WERI-Rb-1 (cell line): Measurements from ENCODE around the gene EHF.

Source experiments
- DNase-seq: peaks from one replicate; pipeline ENCODE4 v3.0.0-alpha.2; 2020
- H3K27ac ChIP-seq: fragments of 250-450 bp; sonication (Bioruptor Pico); 2 replicates; pipeline ENCODE4 v1.5.1; 2020; ENCODE audit warnings: mild to moderate bottlenecking, moderate library complexity
- H3K27me3 ChIP-seq: fragments of 250-450 bp; sonication (Bioruptor Pico); 2 replicates; pipeline ENCODE4 v1.5.1; 2021; ENCODE audit warnings: mild to moderate bottlenecking, low read depth, moderate library complexity; ENCODE audit not compliant: insufficient read depth, severe bottlenecking
- H3K36me3 ChIP-seq: fragments of 250-450 bp; sonication (Bioruptor Pico); 2 replicates; pipeline ENCODE4 v1.5.1; 2020; ENCODE audit warnings: mild to moderate bottlenecking, moderate library complexity
- H3K4me3 ChIP-seq: 2 replicates; pipeline ENCODE4 v1.5.1; 2011; ENCODE audit warnings: low read depth, mild to moderate bottlenecking, control low read depth, low read length
- H3K9me3 ChIP-seq: fragments of 250-450 bp; sonication (Bioruptor Pico); 2 replicates; pipeline ENCODE4 v1.5.1; 2021; ENCODE audit warnings: mild to moderate bottlenecking, moderate library complexity; ENCODE audit not compliant: severe bottlenecking
- CTCF ChIP-seq: IDR thresholded peaks from 2 replicates; pipeline ENCODE4 v1.5.1; 2011; ENCODE audit warnings: low read depth, mild to moderate bottlenecking, control low read depth, inconsistent platforms, low read length

The EHF gene

GRCh38 chr11:34653031-34653430 lies 32.1 kb downstream of the EHF start:
- Histone ChIP-seq H3K27ac (no peak overlapping the region), H3K9me3 (no peaks in the 10 kb centered on the region), H3K36me3 (no peaks in the 10 kb centered on the region), H3K27me3 (no peaks in the 10 kb centered on the region), H3K4me3 (no peak overlapping the region)
- no peak for TF ChIP-seq CTCF
- DNase-seq: no peak

- peak; percentile 38 for DNase-seq
- peak; percentile 21; the same call in 1 of the 2 replicates for TF ChIP-seq CTCF
- H3K36me3 ChIP-seq: no peaks in the 10 kb centered on the region
- no peaks in the 10 kb centered on the region for H3K27me3 ChIP-seq
- no peak overlapping the region for H3K4me3 ChIP-seq
- H3K9me3 ChIP-seq: no peaks in the 10 kb centered on the region
- H3K27ac ChIP-seq: no peak overlapping the region
Measured at GRCh38 chr11:34653851-34654482, 33.1 kb downstream of the EHF start.

GRCh38 chr11:34654483-34655334 lies 33.8 kb downstream of the EHF start:
- Histone ChIP-seq H3K27me3 (no peaks in the 10 kb centered on the region), H3K36me3 (no peaks in the 10 kb centered on the region), H3K27ac (no peak overlapping the region), H3K4me3 (no peak overlapping the region), H3K9me3 (no peaks in the 10 kb centered on the region)
- no peak for TF ChIP-seq CTCF
- no peak for DNase-seq

GRCh38 chr11:34655335-34656008 lies 34.6 kb downstream of the EHF start:
- no peak overlapping the region for H3K4me3 ChIP-seq
- H3K27ac ChIP-seq: no peak overlapping the region
- DNase-seq: no peak

More at GRCh38 chr11:34655335-34656008, 34.6 kb downstream of the EHF start:
- no peak for TF ChIP-seq CTCF
- H3K27me3 ChIP-seq: no peaks in the 10 kb centered on the region
- no peaks in the 10 kb centered on the region for H3K36me3 ChIP-seq
- no peaks in the 10 kb centered on the region for H3K9me3 ChIP-seq
